ENCODE measurements around the gene ZNF552. TPM values are rescaled to one million over a fixed set of nuclear protein-coding genes. Genes with fewer than 3 reads are reported as not detected.
"Not testable (repeated sequence)": the region's sequence is repeated elsewhere in the genome, so short reads cannot be mapped to it uniquely, and the experiment has no call there.

ZNF552 gene
- total RNA-seq, 3 donors from 2014 or later, result 6.4 to 7.9 (median 6.6) TPM

- not testable (repeated sequence) for ATAC-seq; H3K27me3 Mint-ChIP-seq (ENCODE audit: low read depth); DNase-seq; H3K9me3 Mint-ChIP-seq; H3K4me3 Mint-ChIP-seq
- Mint-ChIP-seq H3K36me3 (ENCODE audit: insufficient read depth) (peaks cover 27% of the 10 kb centered on the region), H3K4me1 (ENCODE audit: low read depth) (peaks cover 44% of the 10 kb centered on the region)
Observed at GRCh38 chr19:57810410-57811295, 4.1 kb downstream of the ZNF552 start.

GRCh38 chr19:57807541-57807940, 7.2 kb downstream of the ZNF552 start:
- Mint-ChIP-seq H3K27me3 (ENCODE audit: low read depth) (no peaks in the 10 kb centered on the region), H3K4me1 (ENCODE audit: low read depth) (peaks cover 31% of the 10 kb centered on the region), H3K4me3 (no peak overlapping the region), H3K9me3 (no peaks in the 10 kb centered on the region), H3K36me3 (ENCODE audit: insufficient read depth) (peaks cover 28% of the 10 kb centered on the region)
- DNase-seq, result no peak
- no peak for ATAC-seq

GRCh38 chr19:57803594-57804325, 11.0 kb downstream of the ZNF552 start:
- Mint-ChIP-seq H3K36me3 (ENCODE audit: insufficient read depth) (peaks cover 27% of the 10 kb centered on the region), H3K9me3 (no peaks in the 10 kb centered on the region), H3K4me3 (peak overlapping the region; percentile 45), H3K27me3 (ENCODE audit: low read depth) (no peaks in the 10 kb centered on the region), H3K4me1 (ENCODE audit: low read depth) (peaks cover 21% of the 10 kb centered on the region)
- DNase-seq (no peak), ATAC-seq (peak in 1 of 2 donors; percentile 23)

GRCh38 chr19:57803265-57803593, 11.5 kb downstream of the ZNF552 start:
- peak overlapping the region; percentile 45 for H3K4me3 Mint-ChIP-seq
- no peak for ATAC-seq

GRCh38 chr19:57802269-57802668, 12.4 kb downstream of the ZNF552 start:
- Mint-ChIP-seq H3K36me3 (ENCODE audit: insufficient read depth) (peaks cover 20% of the 10 kb centered on the region), H3K4me3 (no peak overlapping the region), H3K27me3 (ENCODE audit: low read depth) (no peaks in the 10 kb centered on the region), H3K4me1 (ENCODE audit: low read depth) (peaks cover 18% of the 10 kb centered on the region), H3K9me3 (no peaks in the 10 kb centered on the region)
- no peak for ATAC-seq
- no peak for DNase-seq

More at GRCh38 chr19:57803265-57803593, 11.5 kb downstream of the ZNF552 start:
- Mint-ChIP-seq H3K36me3 (ENCODE audit: insufficient read depth) (peaks cover 27% of the 10 kb centered on the region), H3K27me3 (ENCODE audit: low read depth) (no peaks in the 10 kb centered on the region), H3K4me1 (ENCODE audit: low read depth) (peaks cover 21% of the 10 kb centered on the region), H3K9me3 (no peaks in the 10 kb centered on the region)
- no peak for DNase-seq

DNA sequence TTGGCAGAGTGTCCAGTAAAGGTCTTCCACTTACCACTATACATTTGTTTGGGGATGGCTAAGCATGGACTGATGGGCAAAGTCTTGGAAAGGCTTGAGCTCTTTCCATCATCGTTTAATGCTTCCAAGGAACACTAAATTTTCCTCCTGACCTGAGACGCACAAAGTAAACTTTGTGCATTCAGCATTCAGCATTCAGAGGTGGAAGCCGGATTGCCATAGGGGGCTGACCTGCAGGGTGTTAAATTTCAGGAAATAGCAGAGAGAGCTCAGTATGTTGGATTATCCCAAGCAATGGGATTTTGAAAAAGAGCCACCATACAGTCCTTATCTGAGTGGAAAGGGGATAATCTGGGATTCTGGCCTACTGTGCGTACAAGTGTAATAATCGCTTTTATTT, 14.0 kb downstream of the ZNF552 start:
- Mint-ChIP-seq H3K9me3 (no peaks in the 10 kb centered on the region), H3K27me3 (ENCODE audit: low read depth) (no peaks in the 10 kb centered on the region), H3K4me1 (ENCODE audit: low read depth) (peaks cover 17% of the 10 kb centered on the region), H3K36me3 (ENCODE audit: insufficient read depth) (peaks cover 23% of the 10 kb centered on the region), H3K4me3 (no peak overlapping the region)
- ATAC-seq (no peak), DNase-seq (no peak)

DNA sequence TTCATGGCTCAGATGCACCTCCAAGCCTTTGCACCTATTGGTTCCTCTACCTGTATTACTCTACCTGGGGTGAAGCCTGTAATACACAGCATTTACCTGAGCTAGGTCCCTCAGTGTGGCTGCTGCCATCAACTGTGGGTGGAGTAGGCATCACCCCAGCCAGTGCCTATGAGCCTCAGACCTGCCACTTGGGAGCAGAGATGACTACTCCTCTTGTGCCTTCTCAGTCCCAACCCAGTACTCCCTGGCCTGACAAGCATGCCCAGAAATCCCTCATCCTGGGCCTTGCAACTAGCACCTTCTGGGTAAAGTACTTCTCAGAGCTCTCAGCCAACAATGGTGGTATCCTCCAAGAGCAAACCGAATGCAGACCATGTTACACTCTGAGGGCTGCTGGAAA, 18.1 kb downstream of the ZNF552 start:
- not testable (repeated sequence) for H3K4me1 Mint-ChIP-seq (ENCODE audit: low read depth); H3K27me3 Mint-ChIP-seq (ENCODE audit: low read depth); H3K9me3 Mint-ChIP-seq; H3K4me3 Mint-ChIP-seq; ATAC-seq; DNase-seq
- H3K36me3 Mint-ChIP-seq (ENCODE audit: insufficient read depth), result peaks cover 43% of the 10 kb centered on the region

- H3K4me3 Mint-ChIP-seq, result no peak overlapping the region
- H3K9me3 Mint-ChIP-seq, result peaks cover 24% of the 10 kb centered on the region
- H3K27me3 Mint-ChIP-seq (ENCODE audit: low read depth), result no peaks in the 10 kb centered on the region
- H3K4me1 Mint-ChIP-seq (ENCODE audit: low read depth), result no peaks in the 10 kb centered on the region
- DNase-seq, result no peak
- ATAC-seq, result no peak
- H3K36me3 Mint-ChIP-seq (ENCODE audit: insufficient read depth), result peaks cover 55% of the 10 kb centered on the region
Observed at GRCh38 chr19:57789288-57789687, 25.4 kb downstream of the ZNF552 start.

DNA sequence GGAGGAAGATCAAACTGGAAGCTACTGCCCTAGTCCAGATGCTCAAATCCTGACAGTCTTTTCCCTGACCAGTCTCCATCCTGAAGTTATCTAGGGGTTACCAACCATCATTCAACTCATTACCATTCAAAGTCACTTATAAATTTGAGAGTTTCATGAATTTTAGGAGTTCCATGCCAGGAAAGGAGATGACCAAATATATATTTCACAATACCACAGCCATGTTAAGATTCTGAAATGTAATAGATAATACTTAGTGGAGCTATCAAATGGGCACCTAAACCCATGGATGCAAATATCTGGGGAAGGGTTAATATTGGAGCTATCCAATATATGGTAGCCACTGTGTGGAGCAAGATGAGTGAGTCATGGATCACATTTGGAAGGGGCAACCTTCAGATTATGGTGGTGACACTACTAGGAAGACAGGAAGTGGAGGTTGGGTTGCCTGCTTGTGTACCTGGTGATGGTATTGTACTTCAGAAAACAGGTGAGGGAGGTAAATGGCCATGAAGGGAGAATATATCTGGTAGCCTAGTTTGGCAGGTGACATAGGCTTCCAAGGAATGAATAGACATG, 26.5 kb downstream of the ZNF552 start:
- Mint-ChIP-seq H3K27me3 (ENCODE audit: low read depth) (no peaks in the 10 kb centered on the region), H3K4me1 (ENCODE audit: low read depth) (no peaks in the 10 kb centered on the region)

DNA sequence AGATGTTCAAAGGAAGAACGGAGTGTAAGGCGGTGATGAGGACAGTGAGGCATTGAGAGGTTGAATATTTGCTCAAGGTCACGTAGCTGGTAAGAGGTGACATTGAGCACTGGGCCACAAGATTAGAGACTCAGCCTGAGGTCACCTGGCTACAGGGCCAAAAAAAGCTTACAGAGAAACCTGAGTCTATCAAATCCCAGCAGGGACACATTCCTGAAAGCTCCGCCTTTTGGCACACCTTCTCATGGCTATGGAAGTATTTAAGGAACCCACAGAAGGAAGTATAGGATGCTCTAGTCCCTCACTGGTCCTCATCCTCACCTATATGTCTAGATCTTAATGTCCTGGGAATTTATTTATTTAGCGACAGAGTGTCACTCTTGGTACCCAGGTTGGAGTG, 27.8 kb downstream of the ZNF552 start:
- Mint-ChIP-seq H3K4me1 (ENCODE audit: low read depth) (no peaks in the 10 kb centered on the region), H3K36me3 (ENCODE audit: insufficient read depth) (peaks cover 50% of the 10 kb centered on the region), H3K27me3 (ENCODE audit: low read depth) (no peaks in the 10 kb centered on the region), H3K9me3 (peaks cover 24% of the 10 kb centered on the region), H3K4me3 (no peak overlapping the region)
- DNase-seq (no peak), ATAC-seq (no peak)

More for the DNA sequence above, 26.5 kb downstream of the ZNF552 start:
- ATAC-seq (no peak), DNase-seq (no peak)
- Mint-ChIP-seq H3K36me3 (ENCODE audit: insufficient read depth) (peaks cover 50% of the 10 kb centered on the region), H3K9me3 (peaks cover 24% of the 10 kb centered on the region), H3K4me3 (no peak overlapping the region)

GRCh38 chr19:57786286-57786685, 28.4 kb downstream of the ZNF552 start:
- Mint-ChIP-seq H3K4me1 (ENCODE audit: low read depth) (no peaks in the 10 kb centered on the region), H3K9me3 (peaks cover 25% of the 10 kb centered on the region), H3K4me3 (no peak overlapping the region), H3K36me3 (ENCODE audit: insufficient read depth) (peaks cover 49% of the 10 kb centered on the region), H3K27me3 (ENCODE audit: low read depth) (no peaks in the 10 kb centered on the region)
- no peak for DNase-seq
- no peak for ATAC-seq

GRCh38 chr19:57779220-57779845, 35.4 kb downstream of the ZNF552 start:
- Mint-ChIP-seq H3K27me3 (ENCODE audit: low read depth) (no peaks in the 10 kb centered on the region), H3K4me1 (ENCODE audit: low read depth) (peaks cover 5% of the 10 kb centered on the region), H3K4me3 (no peak overlapping the region), H3K36me3 (ENCODE audit: insufficient read depth) (peaks cover 66% of the 10 kb centered on the region), H3K9me3 (peaks cover 51% of the 10 kb centered on the region)
- ATAC-seq (no peak), DNase-seq (no peak)

DNA sequence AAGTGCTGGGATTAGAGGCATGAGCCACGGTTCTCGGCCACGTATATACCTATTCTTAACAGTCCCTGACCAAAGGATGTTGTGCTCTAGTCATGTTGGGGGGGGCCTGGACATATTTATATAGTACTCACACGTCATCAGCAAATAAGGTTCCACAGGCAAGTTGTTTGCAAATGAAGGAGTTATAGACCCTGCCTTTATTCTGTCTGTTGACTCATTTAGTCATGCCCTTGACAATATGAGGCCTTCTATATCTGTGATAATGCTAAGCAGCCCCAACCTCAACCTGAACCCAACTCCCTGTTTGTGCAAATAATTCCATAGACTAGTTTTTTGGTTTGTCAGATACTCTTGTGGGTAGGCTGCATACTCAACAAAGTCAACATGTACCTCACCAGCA, 36.4 kb downstream of the ZNF552 start:
- Mint-ChIP-seq H3K27me3 (ENCODE audit: low read depth) (no peaks in the 10 kb centered on the region), H3K4me3 (no peak overlapping the region), H3K36me3 (ENCODE audit: insufficient read depth) (peaks cover 72% of the 10 kb centered on the region), H3K4me1 (ENCODE audit: low read depth) (peaks cover 10% of the 10 kb centered on the region), H3K9me3 (peaks cover 56% of the 10 kb centered on the region)
- ATAC-seq (no peak), DNase-seq (no peak)

GRCh38 chr19:57776764-57777296, 37.9 kb downstream of the ZNF552 start:
- no peak for ATAC-seq
- Mint-ChIP-seq H3K27me3 (ENCODE audit: low read depth) (no peaks in the 10 kb centered on the region), H3K4me1 (ENCODE audit: low read depth) (peaks cover 21% of the 10 kb centered on the region), H3K9me3 (peaks cover 65% of the 10 kb centered on the region), H3K4me3 (no peak overlapping the region), H3K36me3 (ENCODE audit: insufficient read depth) (peaks cover 81% of the 10 kb centered on the region)
- no peak for DNase-seq

Measured in activated T-cell treated with anti-CD3 and anti-CD28 coated beads, Interleukin-2, amount 50 U/mL, for 4 hours (primary cell).